Measurements from ENCODE around the gene COL12A1. TPM values are rescaled to one million over a fixed set of nuclear protein-coding genes. Genes with fewer than 3 reads are reported as not detected.

Gene COL12A1
- total and polyA plus RNA-seq, 10 of the 15 experiments (the other 5 are each of a cell fraction or from before 2014, with no cell fraction given), result under 0.01 to 0.69 (median 0.11) TPM; not detected in 6

- 0% methylated on average over 2 of the region's 2 CpGs for WGBS (ENCODE audit: insufficient coverage, insufficient replicate concordance, low lambda C conversion rate, missing lambda C conversion rate)
- POLR2A ChIA-PET, result no interaction called here
- in situ Hi-C loops (cut with MboI) (no loop called here), intact Hi-C loops (cut with micrococcal nuclease; ENCODE audit: unreplicated experiment) (no loop called here)
- no peak for TF ChIP-seq ELK1 (IDR thresholded peaks at IDR 0.05; ENCODE audit: low read depth, low read length)
- no peak for TF ChIP-seq GABPA (IDR thresholded peaks at IDR 0.05; ENCODE audit: low read depth)
- no peak for TF ChIP-seq CHD1 (IDR thresholded peaks at IDR 0.05; ENCODE audit: low read depth, low read length)
- TF ChIP-seq ATF2 (IDR thresholded peaks at IDR 0.05; ENCODE audit: low read length), result no peak
- no peak for TF ChIP-seq ESRRA (IDR thresholded peaks at IDR 0.05; ENCODE audit: low read length)
- TF ChIP-seq TCF7 (IDR thresholded peaks at IDR 0.05; ENCODE audit: borderline replicate concordance), result no peak
- TF ChIP-seq RAD21 (IDR thresholded peaks at IDR 0.05; ENCODE audit: insufficient read depth, low read depth, low read length), result no peak
- no peak for TF ChIP-seq JUND (IDR thresholded peaks at IDR 0.05; ENCODE audit: low read depth, low read length)
- TF ChIP-seq HDAC6 (IDR thresholded peaks at IDR 0.05; ENCODE audit: unreplicated experiment), result no peak
- TF ChIP-seq NR2C1 (IDR thresholded peaks at IDR 0.05), result no peak
- no peak for TF ChIP-seq IRF5 (IDR thresholded peaks at IDR 0.05; ENCODE audit: borderline replicate concordance)
- TF ChIP-seq EZH2 (IDR thresholded peaks at IDR 0.05; ENCODE audit: borderline replicate concordance, control insufficient read depth, low read depth, low read length), result no peak
- TF ChIP-seq CBX3 (IDR thresholded peaks at IDR 0.05; ENCODE audit: borderline replicate concordance, low read depth), result no peak
- no peak for TF ChIP-seq PAX8 (IDR thresholded peaks at IDR 0.05)
- no peak for TF ChIP-seq PKNOX1 (IDR thresholded peaks at IDR 0.05)
- no peak for TF ChIP-seq POLR2A (IDR thresholded peaks at IDR 0.05; ENCODE audit: low read depth, low read length)
- Histone ChIP-seq H3K4me1 (ENCODE audit: control insufficient read depth, insufficient read depth, low read length) (no peaks in the 10 kb centered on the region), H4K20me1 (ENCODE audit: control insufficient read depth, insufficient read depth) (no peaks in the 10 kb centered on the region), H3K9ac (ENCODE audit: control insufficient read depth, insufficient read depth, low read length) (no peak overlapping the region), H3K4me3 (no peak overlapping the region), H3K4me2 (ENCODE audit: control insufficient read depth, insufficient read depth) (no peak overlapping the region), H2AFZ (ENCODE audit: control insufficient read depth, low read depth, low read length) (no peak overlapping the region), H3K27ac (ENCODE audit: control insufficient read depth, insufficient read depth) (no peak overlapping the region), H3K36me3 (ENCODE audit: control insufficient read depth in 2 of 2, insufficient read depth in 2 of 2, low read length in 1 of 2) (no peaks in the 10 kb centered on the region), H3K9me3 (replicated peaks; ENCODE audit: control insufficient read depth, insufficient read depth, low read length) (no peaks in the 10 kb centered on the region), H3K27me3 (replicated peaks in 1 of 2; ENCODE audit: control insufficient read depth in 2 of 2, insufficient read depth in 2 of 2, low read length in 1 of 2) (no peaks in the 10 kb centered on the region; a peak in 1 of 4 replicates), H3K79me2 (ENCODE audit: control insufficient read depth, insufficient read depth, low read length) (no peaks in the 10 kb centered on the region)
- RAD21 ChIA-PET (ENCODE audit: unreplicated experiment), result no interaction called here
- ATAC-seq, result no peak
- no peak for FAIRE-seq
- no TSS peak for BruUV-seq (replicated peaks)
- DNase-seq (ENCODE audit: low read depth, low spot score), result no peak
- CTCF ChIA-PET, result interaction anchor here (1.5 to 1.8 kb wide), 2 partner anchors 89 to 94 kb away, joined by 4 to 5 read pairs; no protein-coding TSS in a partner anchor
- SMC1A ChIA-PET (ENCODE audit: uncharacterized antibody, unreplicated experiment), result interaction anchor here (0.8 to 1.2 kb wide), 2 partner anchors 8 to 10 kb away, joined by 3 read pairs; no protein-coding TSS in a partner anchor
Measured at GRCh38 chr6:75114806-75115205, 91.0 kb downstream of the COL12A1 start.
